ENCODE measurements around the gene TOR1AIP2. TPM values are rescaled to one million over a fixed set of nuclear protein-coding genes. Genes with fewer than 3 reads are reported as not detected.

TOR1AIP2 gene
- total RNA-seq, 1 experiment from 2014 or later, result 63.6 TPM

DNA sequence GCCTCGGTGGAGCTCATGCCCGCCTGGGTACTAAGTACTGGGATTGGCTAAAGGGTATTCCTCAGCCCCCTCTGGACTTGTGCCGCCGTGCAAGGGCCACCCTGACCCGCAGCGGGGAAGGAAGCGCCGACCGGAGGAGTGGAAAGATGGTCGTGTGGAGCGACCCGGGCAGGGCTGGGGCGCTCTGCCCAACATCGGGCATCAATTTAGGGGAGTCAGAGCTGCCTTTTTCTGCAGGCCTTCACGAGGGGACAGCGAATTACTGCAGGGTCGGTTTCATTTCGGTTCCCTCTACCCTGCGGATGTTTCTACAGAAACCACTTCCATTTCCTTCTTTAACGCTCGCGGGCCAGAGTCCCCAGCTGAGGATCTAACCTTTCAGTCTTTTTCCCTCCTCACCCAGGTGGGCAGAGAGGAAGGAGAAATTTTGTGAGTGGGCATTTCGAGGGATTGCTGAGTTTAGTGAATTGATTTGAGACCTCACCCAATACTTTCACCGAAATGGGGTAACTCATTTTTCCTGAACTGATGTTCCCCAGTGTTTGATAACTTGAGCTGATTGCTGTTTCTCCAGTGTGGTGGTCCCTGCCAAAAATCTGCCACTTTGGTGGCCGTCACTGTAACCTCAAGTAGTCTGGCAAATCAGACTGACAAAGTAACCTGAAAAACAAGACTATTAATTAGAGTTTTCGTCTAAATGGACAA is 5.6 kb upstream of the TOR1AIP2 start:
- Histone ChIP-seq H3K27ac (peak overlapping the region; percentile 96), H3K36me3 (peaks cover 17% of the 10 kb centered on the region), H3K27me3 (no peaks in the 10 kb centered on the region), H3K4me1 (no peaks in the 10 kb centered on the region), H3K4me3 (peak overlapping the region; percentile 80), H3K9me3 (replicated peaks) (no peaks in the 10 kb centered on the region)
- DNase-seq, result no peak

DNA sequence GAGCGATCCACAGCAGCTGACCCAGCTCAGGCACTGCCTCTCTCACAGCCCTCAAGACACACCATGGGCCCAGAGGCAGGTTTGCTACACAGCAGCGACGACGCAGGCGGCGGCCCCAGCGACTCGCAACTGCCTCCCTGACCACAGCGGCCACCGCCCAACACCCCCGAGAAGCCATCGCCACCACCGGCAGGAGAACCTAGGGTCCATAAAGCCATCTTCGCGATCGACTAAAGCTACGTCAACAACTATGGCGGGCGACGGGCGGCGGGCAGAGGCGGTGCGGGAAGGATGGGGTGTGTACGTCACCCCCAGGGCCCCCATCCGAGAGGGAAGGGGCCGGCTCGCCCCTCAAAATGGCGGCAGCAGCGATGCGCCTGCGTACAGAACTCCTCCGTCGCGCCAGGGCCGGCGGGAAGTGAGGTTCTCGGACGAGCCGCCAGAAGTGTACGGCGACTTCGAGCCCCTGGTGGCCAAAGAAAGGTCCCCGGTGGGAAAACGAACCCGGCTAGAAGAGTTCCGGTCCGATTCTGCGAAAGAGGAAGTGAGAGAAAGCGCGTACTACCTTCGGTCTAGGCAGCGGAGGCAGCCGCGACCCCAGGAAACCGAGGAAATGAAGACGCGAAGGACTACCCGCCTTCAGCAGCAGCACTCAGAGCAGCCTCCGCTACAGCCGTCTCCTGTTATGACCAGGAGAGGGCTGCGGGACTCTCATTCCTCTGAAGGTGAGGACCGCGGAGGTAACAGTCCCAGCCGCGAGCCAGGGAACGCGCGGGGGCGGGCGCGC is 4.8 kb upstream of the TOR1AIP2 start, which contains the start of gene TOR1AIP1:
Gene TOR1AIP1, plus strand, starts transcription at position 33 of the 787 bp plus-strand sequence. Its CDS starts 218 bp downstream, at position 251.
- Histone ChIP-seq H3K4me3 (peak within 1 kb of the TSS; percentile 80), H3K4me1 (no peaks in the 10 kb centered on the region), H3K36me3 (peaks cover 13% of the 10 kb centered on the region), H3K9me3 (replicated peaks) (no peaks in the 10 kb centered on the region), H3K27me3 (no peaks in the 10 kb centered on the region), H3K27ac (peak within 1 kb of the TSS; percentile 96)
- DNase-seq, result peak; percentile 97

DNA sequence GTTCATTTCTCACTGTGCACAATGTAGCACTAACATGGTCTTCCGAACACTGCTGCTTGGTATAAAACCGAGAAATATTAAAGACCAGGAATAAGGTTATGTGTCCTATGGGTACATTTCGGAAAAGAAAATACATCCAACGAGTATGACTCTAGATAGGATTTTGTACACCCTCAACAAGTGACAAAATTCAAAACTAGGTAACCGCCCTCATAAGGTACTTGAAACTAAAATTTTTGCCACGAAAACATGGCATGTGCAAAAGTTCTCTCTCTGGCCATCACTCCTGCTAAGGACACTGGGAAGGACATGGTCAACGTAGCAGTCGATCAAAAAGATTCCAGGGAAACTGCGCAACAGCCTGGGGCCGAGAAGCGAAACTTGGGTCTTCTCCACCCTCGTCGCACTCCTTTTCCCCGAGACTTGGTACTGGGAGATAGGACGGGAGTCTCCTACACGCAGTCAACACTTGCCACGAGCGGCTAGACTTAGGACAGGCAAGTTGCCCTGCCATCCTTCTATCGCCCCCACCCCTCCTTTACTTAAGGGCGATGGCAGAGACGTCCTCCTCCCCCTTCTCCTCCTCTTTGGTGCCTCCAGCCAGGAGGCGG is 4.1 kb upstream of the TOR1AIP2 start:
- Histone ChIP-seq H3K27me3 (no peaks in the 10 kb centered on the region), H3K27ac (peak overlapping the region; percentile 96)
- DNase-seq, result peak; percentile 91

DNA sequence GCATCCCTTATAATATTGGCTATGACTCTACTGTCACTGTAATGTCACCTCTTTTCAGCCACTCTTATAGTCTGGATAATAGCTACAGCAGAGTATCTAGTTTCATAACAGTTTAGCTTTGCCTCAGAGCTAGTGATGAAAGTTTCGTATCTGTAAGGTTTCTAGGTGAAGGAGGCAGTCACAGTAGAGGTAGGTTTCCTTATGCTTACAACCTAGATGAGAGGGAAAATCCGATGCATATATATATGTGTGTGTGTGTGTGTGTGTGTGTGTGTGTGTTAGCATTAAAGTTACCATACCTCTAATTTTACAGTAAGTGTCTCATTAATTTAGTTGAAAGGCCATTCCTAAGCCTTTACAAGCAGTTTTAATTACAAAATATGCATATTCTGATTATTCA is 2.2 kb upstream of the TOR1AIP2 start:
- no peaks in the 10 kb centered on the region for H3K9me3 ChIP-seq (replicated peaks)

More for the DNA sequence above, 4.1 kb upstream of the TOR1AIP2 start:
- Histone ChIP-seq H3K9me3 (replicated peaks) (no peaks in the 10 kb centered on the region), H3K36me3 (peaks cover 11% of the 10 kb centered on the region; the same call in 1 of the 2 replicates), H3K4me1 (no peaks in the 10 kb centered on the region), H3K4me3 (peak overlapping the region; percentile 80)

DNA sequence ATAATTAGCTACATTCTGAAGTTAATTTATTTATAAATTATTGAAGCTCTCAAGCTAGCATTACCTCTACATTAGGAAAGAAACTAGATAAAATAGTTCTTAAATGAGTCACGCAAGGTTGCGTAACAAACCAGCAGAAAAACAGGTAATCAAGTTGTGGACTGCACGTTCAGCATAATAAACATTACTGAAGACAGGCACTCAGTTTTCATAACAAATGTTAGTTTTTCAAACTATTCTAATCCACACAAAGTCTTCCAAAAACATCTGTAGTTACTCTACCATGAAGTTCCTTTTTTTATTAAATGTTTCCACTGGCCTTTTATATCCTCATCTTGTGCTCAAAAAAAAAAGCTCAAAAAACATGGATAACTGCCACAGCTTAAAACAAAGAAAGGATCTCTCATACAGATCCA is 1.3 kb downstream of the TOR1AIP2 start:
- Histone ChIP-seq H3K27me3 (no peaks in the 10 kb centered on the region), H3K4me3 (no peak overlapping the region), H3K27ac (no peak overlapping the region), H3K36me3 (peaks cover 21% of the 10 kb centered on the region), H3K4me1 (no peaks in the 10 kb centered on the region), H3K9me3 (replicated peaks) (no peaks in the 10 kb centered on the region)
- no peak for DNase-seq

More for the DNA sequence above, 2.2 kb upstream of the TOR1AIP2 start:
- Histone ChIP-seq H3K36me3 (peaks cover 5% of the 10 kb centered on the region), H3K27me3 (no peaks in the 10 kb centered on the region), H3K4me1 (no peaks in the 10 kb centered on the region), H3K4me3 (no peak overlapping the region), H3K27ac (no peak overlapping the region)
- DNase-seq, result no peak

DNA sequence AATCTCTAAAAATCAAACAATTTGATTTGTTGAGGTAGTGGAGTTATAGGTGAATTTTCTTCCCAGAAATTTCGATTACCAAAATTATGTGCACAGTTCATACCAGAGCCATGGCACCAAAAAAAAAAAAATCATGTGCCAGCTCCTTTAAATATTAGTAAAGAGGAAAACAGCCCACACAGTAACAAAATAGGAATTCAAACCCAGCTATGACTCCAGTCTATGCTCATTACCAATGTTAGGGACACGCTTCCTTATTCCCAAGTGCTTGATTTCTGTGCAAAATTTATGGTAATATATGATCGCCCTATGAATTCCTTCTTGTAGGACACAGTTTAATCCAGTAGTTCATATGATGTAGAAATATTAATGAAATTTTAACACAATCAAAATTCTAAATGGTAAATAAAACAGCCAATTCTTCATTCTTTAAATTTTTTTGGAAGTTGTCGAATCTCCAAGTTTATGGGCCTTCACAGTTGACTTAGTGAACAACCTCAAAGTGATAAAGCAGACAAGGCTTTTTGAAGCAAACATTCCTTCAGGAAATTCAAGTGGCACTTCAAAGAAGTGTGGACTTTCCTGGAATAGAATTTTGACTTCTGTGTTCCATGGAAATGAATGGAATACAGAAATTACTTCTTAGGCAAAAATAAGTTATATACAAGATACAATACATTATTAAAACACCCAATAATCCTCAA is 1.9 kb downstream of the TOR1AIP2 start:
- DNase-seq, result no peak
- Histone ChIP-seq H3K36me3 (peaks cover 21% of the 10 kb centered on the region), H3K4me1 (no peaks in the 10 kb centered on the region), H3K4me3 (no peak overlapping the region), H3K27me3 (no peaks in the 10 kb centered on the region), H3K9me3 (replicated peaks) (no peaks in the 10 kb centered on the region), H3K27ac (no peak overlapping the region)

DNA sequence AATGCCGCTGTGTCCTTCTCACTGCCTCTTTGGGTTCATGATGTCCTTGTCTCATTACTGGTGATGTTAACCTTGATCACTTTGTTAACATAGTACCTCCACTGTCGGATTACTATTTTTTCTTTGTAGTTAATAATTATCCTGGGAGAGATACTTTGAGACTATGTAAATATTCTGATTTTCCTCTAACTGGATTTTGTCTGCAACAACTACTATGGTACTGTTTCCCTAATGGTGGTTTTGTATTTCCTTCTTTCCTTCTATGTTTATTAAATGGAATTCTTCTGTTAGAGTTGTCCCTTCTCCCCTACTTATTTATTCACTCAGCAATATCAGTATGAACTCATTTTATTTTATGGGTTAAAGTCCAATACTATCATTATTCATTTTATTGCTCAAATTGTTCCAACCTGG is 4.2 kb downstream of the TOR1AIP2 start:
- H3K4me3 ChIP-seq, result no peak overlapping the region
- H3K4me1 ChIP-seq, result no peaks in the 10 kb centered on the region
- peaks cover 26% of the 10 kb centered on the region for H3K36me3 ChIP-seq
- H3K27me3 ChIP-seq, result no peaks in the 10 kb centered on the region
- H3K27ac ChIP-seq, result no peak overlapping the region
- no peaks in the 10 kb centered on the region for H3K9me3 ChIP-seq (replicated peaks)
- no peak for DNase-seq

DNA sequence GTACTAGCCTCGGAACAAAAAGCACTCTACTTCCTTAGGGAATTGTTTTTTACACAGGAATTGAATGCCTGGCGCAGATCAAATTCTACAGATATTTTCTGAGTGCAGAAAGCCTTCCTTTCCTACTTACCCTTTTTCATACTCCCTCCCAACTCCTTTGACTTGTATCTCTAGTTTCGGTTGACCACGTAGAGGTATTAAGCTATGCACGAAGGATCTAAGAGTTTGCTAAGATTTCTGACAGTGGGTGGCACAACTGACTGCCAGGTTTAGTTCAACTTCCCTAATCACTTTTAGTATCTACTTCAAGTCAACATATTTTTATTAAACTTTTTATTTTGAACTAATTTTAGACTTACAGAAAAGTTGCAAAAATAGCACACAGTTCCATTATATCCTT is 5.0 kb downstream of the TOR1AIP2 start:
- H3K36me3 ChIP-seq, result peaks cover 32% of the 10 kb centered on the region
- no peaks in the 10 kb centered on the region for H3K9me3 ChIP-seq (replicated peaks)
- DNase-seq, result no peak
- H3K4me1 ChIP-seq, result no peaks in the 10 kb centered on the region
- no peak overlapping the region for H3K27ac ChIP-seq
- no peak overlapping the region for H3K4me3 ChIP-seq
- H3K27me3 ChIP-seq, result no peaks in the 10 kb centered on the region

DNA sequence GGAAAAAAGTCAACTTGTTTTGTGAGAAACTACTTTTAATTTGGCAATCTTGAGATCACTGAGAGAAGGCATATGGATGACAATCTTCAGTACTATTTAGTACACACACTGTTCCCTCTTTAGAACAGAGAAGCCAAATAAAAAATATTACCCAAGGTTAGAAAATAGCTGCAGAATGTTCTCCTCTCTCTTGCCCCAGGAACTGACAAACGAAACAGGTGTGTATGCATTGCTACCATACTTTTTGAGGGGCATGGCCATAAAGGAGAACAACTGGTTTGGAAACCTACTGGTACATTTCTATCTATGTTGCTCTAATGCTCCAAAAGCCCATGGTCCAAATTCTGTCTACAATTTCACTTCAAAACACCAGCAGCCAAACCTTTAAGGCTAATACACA is 5.7 kb downstream of the TOR1AIP2 start:
- H3K4me1 ChIP-seq, result no peaks in the 10 kb centered on the region
- no peak overlapping the region for H3K4me3 ChIP-seq
- DNase-seq, result no peak
- H3K27ac ChIP-seq, result no peak overlapping the region
- H3K9me3 ChIP-seq (replicated peaks), result no peaks in the 10 kb centered on the region
- peaks cover 36% of the 10 kb centered on the region for H3K36me3 ChIP-seq
- H3K27me3 ChIP-seq, result no peaks in the 10 kb centered on the region

DNA sequence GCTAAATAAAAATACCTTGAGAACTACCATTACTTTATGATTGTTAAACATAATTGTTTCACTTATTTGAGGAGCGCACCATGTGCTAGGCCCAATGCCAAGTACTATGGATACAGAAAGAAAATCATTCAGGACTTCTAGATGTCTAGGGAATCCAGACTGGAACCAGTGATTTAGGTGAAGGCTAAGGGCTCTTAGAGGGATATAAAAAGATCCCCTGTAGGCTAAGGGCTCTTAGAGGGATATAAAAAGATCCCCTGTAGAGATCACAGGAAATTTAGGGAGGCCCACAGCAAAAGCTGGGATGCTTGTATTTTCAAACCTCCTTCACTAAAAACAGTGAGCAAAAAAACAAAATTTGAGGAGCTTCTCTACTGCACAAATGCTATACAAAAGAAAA is 6.7 kb downstream of the TOR1AIP2 start:
- H3K36me3 ChIP-seq, result peaks cover 43% of the 10 kb centered on the region

DNA sequence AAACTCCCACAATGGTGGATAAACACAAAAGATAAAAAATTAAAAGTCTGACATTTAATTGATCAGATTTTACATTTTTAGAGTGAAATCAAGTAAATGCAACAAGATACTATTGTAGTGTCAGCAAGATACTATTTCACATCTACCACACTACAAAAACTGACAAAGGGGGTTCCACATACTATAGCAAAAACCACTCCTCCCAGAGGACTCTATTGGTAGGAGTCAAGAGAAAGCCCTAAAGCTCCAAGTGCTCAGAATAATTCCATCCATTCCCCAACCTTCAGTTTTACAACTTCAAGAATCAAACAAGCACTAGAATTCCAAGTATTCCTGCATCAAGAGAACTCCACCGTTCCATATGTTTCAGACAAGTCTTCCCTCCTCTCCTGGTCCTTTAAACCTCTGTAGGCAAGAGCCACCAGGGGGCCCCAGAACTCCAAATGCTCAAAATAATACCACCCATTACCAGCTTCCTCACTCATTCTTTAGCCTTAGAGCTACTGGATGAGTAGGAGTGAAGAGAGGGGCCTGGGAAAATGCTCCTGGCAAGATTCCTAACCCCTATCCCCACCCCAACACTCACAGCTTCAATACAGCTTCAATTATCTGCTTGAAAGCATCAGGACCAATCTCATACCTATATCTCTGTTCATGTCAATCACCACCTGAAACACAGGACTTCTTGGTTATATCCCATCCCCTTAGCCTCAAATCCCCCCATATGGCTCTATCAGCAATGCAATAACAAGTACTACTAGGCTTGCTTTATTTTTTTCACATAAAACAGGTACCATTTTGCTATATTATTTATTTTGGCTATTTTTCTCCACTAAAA is 9.9 kb downstream of the TOR1AIP2 start:
- DNase-seq, result peak; percentile 40 to 76
- no peak overlapping the region for H3K4me3 ChIP-seq
- no peak overlapping the region for H3K27ac ChIP-seq
- no peaks in the 10 kb centered on the region for H3K27me3 ChIP-seq
- peaks cover 38% of the 10 kb centered on the region for H3K36me3 ChIP-seq
- no peaks in the 10 kb centered on the region for H3K4me1 ChIP-seq
- no peaks in the 10 kb centered on the region for H3K9me3 ChIP-seq (replicated peaks)

More for the DNA sequence above, 6.7 kb downstream of the TOR1AIP2 start:
- H3K27ac ChIP-seq, result no peak overlapping the region
- H3K27me3 ChIP-seq, result no peaks in the 10 kb centered on the region
- H3K4me1 ChIP-seq, result no peaks in the 10 kb centered on the region
- no peak for DNase-seq
- H3K4me3 ChIP-seq, result no peak overlapping the region
- no peaks in the 10 kb centered on the region for H3K9me3 ChIP-seq (replicated peaks)

DNA sequence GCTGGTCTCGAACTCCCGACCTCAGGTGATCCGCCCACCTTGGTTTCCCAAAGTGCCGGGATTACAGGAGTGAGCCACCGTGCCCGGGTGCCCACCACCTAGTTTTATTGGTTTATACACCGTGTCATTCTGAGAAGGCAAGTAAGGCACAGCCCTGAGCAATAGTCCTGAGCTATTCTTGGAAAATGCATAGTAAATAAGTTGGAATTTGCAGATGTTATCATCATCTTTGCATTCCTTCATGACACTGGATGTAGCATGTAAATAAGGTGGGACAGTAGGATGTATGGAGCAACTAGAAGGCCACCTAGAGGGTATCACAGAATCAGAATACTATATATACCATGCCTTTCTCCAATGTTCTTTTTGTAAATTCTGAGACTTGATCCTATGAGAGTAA is 11.0 kb downstream of the TOR1AIP2 start:
- Histone ChIP-seq H3K27me3 (no peaks in the 10 kb centered on the region), H3K4me3 (no peak overlapping the region), H3K9me3 (replicated peaks) (no peaks in the 10 kb centered on the region), H3K36me3 (peaks cover 42% of the 10 kb centered on the region), H3K4me1 (no peaks in the 10 kb centered on the region), H3K27ac (no peak overlapping the region)
- DNase-seq, result no peak

DNA sequence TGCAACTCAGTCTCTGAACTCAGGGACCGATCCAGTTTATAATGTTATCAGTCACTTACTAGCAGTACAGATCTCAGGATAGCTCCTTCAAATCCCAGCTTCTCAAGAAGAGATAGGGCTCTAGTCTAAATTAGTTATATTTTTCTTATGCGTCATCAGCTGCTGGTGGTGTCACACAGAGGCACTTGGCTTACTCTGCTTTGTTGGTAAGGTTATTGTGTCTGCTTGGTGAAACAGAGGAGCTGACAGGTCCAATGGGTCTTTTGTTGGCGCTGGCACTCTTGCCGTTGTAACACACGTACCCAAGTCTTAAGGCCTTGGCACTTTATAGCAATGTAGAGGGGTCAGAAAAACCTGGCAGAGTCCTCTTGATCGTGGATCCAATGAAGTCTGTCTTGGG is 12.2 kb downstream of the TOR1AIP2 start:
- Histone ChIP-seq H3K4me1 (no peaks in the 10 kb centered on the region), H3K4me3 (no peak overlapping the region), H3K27ac (no peak overlapping the region), H3K36me3 (peaks cover 46% of the 10 kb centered on the region), H3K27me3 (no peaks in the 10 kb centered on the region), H3K9me3 (replicated peaks) (no peaks in the 10 kb centered on the region)
- no peak for DNase-seq

DNA sequence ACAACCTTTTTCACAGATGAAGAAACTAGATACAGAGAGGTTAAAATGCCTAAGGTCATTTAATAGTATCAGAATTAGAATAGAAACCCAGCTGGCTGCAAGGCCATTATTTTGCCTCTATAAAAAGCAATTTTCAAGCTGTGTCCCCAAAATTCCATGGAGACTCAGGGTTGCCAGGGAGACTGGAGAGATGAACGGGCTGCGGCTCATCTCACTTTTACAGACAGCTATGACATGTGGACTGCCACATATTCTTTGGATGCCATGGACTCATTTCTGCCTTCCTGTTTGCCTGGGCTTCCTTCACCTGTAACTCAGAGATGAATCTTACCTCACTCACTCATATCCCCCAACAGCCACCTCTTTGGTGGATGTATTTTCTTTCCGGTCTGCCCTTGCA is 17.0 kb downstream of the TOR1AIP2 start:
- DNase-seq, result no peak
- no peak overlapping the region for H3K4me3 ChIP-seq
- no peak overlapping the region for H3K27ac ChIP-seq
- no peaks in the 10 kb centered on the region for H3K4me1 ChIP-seq
- H3K9me3 ChIP-seq (replicated peaks), result no peaks in the 10 kb centered on the region
- peaks cover 21% of the 10 kb centered on the region for H3K36me3 ChIP-seq
- no peaks in the 10 kb centered on the region for H3K27me3 ChIP-seq

All from SJCRH30 (cell line).